Testis (tissue), 2 donors: ENCODE data around the gene USP20.

Experiments used
- CTCF ChIP-seq, 3 experiments: fragments of 450-650 bp in 2 of 3; fragments of 200-600 bp in 1 of 3; sonication (generic) in 1 of 3; IDR thresholded peaks; one replicate each; pipeline ENCODE4 v1.5.1; 2016 to 2019; ENCODE audit warnings: antibody characterized with exemption in 3 of 3, mild to moderate bottlenecking in 2 of 3, moderate library complexity in 1 of 3
- POLR2A ChIP-seq: fragments of 450-650 bp; IDR thresholded peaks from one replicate; pipeline ENCODE4 v1.6.1; 2017; ENCODE audit warnings: antibody characterized with exemption, mild to moderate bottlenecking, moderate library complexity

DNA sequence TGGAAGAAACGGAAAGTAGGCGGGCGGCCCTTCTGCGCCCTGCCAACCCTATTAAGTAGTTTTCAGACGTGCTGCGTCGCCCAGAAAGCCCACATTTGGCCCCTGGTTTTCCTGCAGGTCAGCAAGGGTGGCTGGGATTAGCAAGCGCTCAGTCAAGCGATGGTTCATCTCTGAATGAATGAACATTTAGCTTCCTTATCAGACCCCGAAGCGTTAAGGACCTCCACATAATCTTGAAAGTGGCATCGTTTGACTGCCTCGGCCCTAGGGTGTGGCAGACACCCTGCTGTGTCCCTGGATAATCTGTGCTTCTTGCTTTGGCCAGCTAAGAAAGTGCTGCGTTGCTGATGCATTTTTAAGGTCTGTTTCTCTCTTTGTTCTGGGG lies 31.6 kb upstream of the USP20 start:
- TF ChIP-seq POLR2A (no peak), CTCF (IDR thresholded peaks at IDR 0.05) (no peak)
